Right lobe of liver (tissue), 6 donors: Measurements from ENCODE around the gene RUNX2. TPM values are rescaled to one million over a fixed set of nuclear protein-coding genes. Genes with fewer than 3 reads are reported as not detected.
"Not testable (repeated sequence)": the region's sequence is repeated elsewhere in the genome, so short reads cannot be mapped to it uniquely, and the experiment has no call there.

Experiments used
- ATAC-seq, 4 donors: fragments of 200-7000 bp; cut with Tn5 transposase; one replicate each; pipeline ENCODE4 v1.9.1; 2020; ENCODE audit warnings: mild to moderate bottlenecking in 4 of 4, moderate library complexity in 4 of 4
- DNase-seq, 3 donors: peaks; one replicate each; pipeline ENCODE4 v3.0.0-alpha.2; 2020
- H3K27ac ChIP-seq, 3 donors: fragments of 200-600 bp; one replicate each; pipeline ENCODE4 v1.8.0; 2022
- H3K27me3 ChIP-seq, 2 donors: fragments of 200-600 bp; one replicate each; pipeline ENCODE4 v1.8.0; 2022
- H3K36me3 ChIP-seq, 4 donors: fragments of 200-600 bp; sonication (generic) in 1 of 4; one replicate each; pipeline versions ENCODE4 v1.5.1 to v1.8.0; 2017 to 2022; ENCODE audit warnings: control low read depth in 1 of 4
- H3K4me1 ChIP-seq, 4 donors: fragments of 200-600 bp; sonication (generic) in 1 of 4; one replicate each; pipeline versions ENCODE4 v1.5.1 to v1.8.0; 2017 to 2022; ENCODE audit warnings: control low read depth in 1 of 4
- H3K4me3 ChIP-seq, 3 donors: fragments of 200-600 bp; one replicate each; pipeline ENCODE4 v1.8.0; 2022
- H3K9me3 ChIP-seq, 4 donors: fragments of 200-600 bp; sonication (generic) in 1 of 4; one replicate each; pipeline versions ENCODE4 v1.5.1 to v1.8.0; 2017 to 2022; ENCODE audit warnings: control low read depth in 1 of 4
- POLR2A ChIP-seq: fragments of 450-650 bp; IDR thresholded peaks from one replicate; pipeline ENCODE4 v1.6.1; 2017; ENCODE audit warnings: antibody characterized with exemption, mild to moderate bottlenecking
- WGBS: methylation state at CpG from one replicate; pipeline ENCODE4 v1.1.6; 2018; ENCODE audit warnings: low coverage, low lambda C conversion rate; ENCODE audit not compliant: insufficient coverage; ENCODE audit errors: missing lambda C conversion rate; 5-methylcytosine and 5-hydroxymethylcytosine counted together
- intact Hi-C, 2 donors: fragments of 100-400 bp; cut with DNase I; formaldehyde crosslinking; loops; one replicate each; pipeline versions ENCODE4 v1.11.2 to v1.14.1; 2022
- long read RNA-seq: library from polyadenylated mRNA; unstranded; transcript quantifications from one replicate; pipeline ENCODE4 v2.0.0, GENCODE V29; 2019
- total RNA-seq, 6 experiments: library from RNA; depleted of rRNA in 2 of 6; stranded (reverse); fragments of >200 nt in 2 of 6; fragmentation: NEBNext Ultra II Directional in 3 of 6; extraction: Animal tissue kit (Norgen Biotek cat#: 25700) in 3 of 6; gene quantifications; one replicate each; pipeline versions ENCODE4 v1.1.0 to v1.2.4, GENCODE V29; 2016 to 2023
- TF ChIP-seq, protein P1 (sequence below), 4 donors: fragments of 200-600 bp in 3 of 4; fragments of 450-650 bp in 1 of 4; IDR thresholded peaks; one replicate each; pipeline versions ENCODE4 v1.5.1 to v1.8.0; 2016 to 2022; ENCODE audit warnings: antibody characterized with exemption in 4 of 4, mild to moderate bottlenecking in 2 of 4
- donor health status: DM: no; HTN: yes; CAD: no.
- donor health status: DM: no; HTN: no; CAD: no.
- donor health status: DM: no; HTN: no; CAD: no.
- donor health status: DM: no; HTN: yes; CAD: no.
- donor health status: DM: no; HTN: yes; CAD: no.

RUNX2 gene
- total RNA-seq = under 1 TPM; 0.15 to 0.80 (median 0.43) TPM
- long read RNA-seq = 0 reads

DNA sequence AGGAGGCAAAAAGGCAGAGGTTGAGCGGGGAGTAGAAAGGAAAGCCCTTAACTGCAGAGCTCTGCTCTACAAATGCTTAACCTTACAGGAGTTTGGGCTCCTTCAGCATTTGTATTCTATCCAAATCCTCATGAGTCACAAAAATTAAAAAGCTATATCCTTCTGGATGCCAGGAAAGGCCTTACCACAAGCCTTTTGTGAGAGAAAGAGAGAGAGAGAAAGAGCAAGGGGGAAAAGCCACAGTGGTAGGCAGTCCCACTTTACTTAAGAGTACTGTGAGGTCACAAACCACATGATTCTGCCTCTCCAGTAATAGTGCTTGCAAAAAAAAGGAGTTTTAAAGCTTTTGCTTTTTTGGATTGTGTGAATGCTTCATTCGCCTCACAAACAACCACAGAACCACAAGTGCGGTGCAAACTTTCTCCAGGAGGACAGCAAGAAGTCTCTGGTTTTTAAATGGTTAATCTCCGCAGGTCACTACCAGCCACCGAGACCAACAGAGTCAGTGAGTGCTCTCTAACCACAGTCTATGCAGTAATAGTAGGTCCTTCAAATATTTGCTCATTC is at the start of gene RUNX2:
Gene RUNX2, plus strand, starts transcription at position 375 of the 567 bp plus-strand sequence. CDS start 397 bp downstream, outside the sequence.
- no peaks in the 10 kb centered on the region for H3K4me1 ChIP-seq
- H3K27me3 ChIP-seq = no peaks in the 10 kb centered on the region
- WGBS = 58% methylated on average over 5 of the region's 5 CpGs
- no peak within 1 kb of the TSS for H3K4me3 ChIP-seq
- peak in 1 of 4 donors; percentile 28 for ATAC-seq
- no peak for DNase-seq
- no peak within 1 kb of the TSS for H3K27ac ChIP-seq
- intact Hi-C loops = no loop called here
- H3K9me3 ChIP-seq = no peaks in the 10 kb centered on the region
- TF ChIP-seq POLR2A = no peak
- TF ChIP-seq, protein P1, sequence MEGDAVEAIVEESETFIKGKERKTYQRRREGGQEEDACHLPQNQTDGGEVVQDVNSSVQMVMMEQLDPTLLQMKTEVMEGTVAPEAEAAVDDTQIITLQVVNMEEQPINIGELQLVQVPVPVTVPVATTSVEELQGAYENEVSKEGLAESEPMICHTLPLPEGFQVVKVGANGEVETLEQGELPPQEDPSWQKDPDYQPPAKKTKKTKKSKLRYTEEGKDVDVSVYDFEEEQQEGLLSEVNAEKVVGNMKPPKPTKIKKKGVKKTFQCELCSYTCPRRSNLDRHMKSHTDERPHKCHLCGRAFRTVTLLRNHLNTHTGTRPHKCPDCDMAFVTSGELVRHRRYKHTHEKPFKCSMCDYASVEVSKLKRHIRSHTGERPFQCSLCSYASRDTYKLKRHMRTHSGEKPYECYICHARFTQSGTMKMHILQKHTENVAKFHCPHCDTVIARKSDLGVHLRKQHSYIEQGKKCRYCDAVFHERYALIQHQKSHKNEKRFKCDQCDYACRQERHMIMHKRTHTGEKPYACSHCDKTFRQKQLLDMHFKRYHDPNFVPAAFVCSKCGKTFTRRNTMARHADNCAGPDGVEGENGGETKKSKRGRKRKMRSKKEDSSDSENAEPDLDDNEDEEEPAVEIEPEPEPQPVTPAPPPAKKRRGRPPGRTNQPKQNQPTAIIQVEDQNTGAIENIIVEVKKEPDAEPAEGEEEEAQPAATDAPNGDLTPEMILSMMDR (IDR thresholded peaks at IDR 0.05) = no peak
- no peaks in the 10 kb centered on the region for H3K36me3 ChIP-seq

DNA sequence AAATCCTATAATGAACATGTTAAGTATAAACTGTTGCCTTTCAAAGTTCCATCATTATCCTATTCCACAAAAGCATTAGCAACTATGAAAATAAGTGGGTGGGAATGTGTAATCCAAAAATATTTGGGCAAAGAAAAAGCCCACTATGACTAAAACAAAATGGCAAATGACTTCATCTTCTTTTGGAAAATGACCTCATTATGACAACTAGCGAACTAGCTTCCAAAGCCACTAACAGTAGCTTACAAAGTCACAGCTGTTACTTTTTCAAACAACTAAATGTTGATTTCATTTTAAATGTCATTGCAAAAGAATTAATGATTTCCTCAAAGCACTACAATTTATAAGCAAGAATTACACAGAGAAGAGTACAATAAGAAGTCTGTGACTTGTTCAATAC is 49.8 kb upstream of the RUNX2 start:
- WGBS = 94% methylated on average over 1 of the region's 1 CpG
- Histone ChIP-seq H3K27ac (no peak overlapping the region), H3K4me1 (no peaks in the 10 kb centered on the region), H3K36me3 (no peaks in the 10 kb centered on the region), H3K27me3 (no peaks in the 10 kb centered on the region), H3K4me3 (no peak overlapping the region), H3K9me3 (no peaks in the 10 kb centered on the region)
- DNase-seq = no peak
- ATAC-seq = no peak
- intact Hi-C loops = no loop called here
- TF ChIP-seq, protein P1 (IDR thresholded peaks at IDR 0.05) = no peak
- no peak for TF ChIP-seq POLR2A

DNA sequence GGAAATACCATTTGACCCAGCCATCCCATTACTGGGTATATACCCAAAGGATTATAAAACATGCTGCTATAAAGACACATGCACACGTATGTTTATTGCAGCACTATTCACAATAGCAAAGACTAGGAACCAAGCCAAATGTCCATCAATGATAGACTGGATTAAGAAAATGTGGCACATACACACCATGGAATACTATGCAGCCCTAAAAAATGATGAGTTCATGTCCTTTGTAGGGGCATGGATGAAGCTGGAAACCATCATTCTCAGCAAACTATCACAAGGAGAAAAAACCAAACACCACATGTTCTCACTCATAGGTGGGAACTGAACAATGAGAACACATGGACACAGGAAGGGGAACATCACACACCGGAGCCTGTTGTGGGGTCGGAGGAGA is 41.4 kb upstream of the RUNX2 start:
- DNase-seq, H3K27ac ChIP-seq, H3K27me3 ChIP-seq, H3K9me3 ChIP-seq, H3K4me1 ChIP-seq, H3K4me3 ChIP-seq, intact Hi-C loops, H3K36me3 ChIP-seq, ATAC-seq: not testable (repeated sequence)
- WGBS = 86% methylated on average over 1 of the region's 3 CpGs

DNA sequence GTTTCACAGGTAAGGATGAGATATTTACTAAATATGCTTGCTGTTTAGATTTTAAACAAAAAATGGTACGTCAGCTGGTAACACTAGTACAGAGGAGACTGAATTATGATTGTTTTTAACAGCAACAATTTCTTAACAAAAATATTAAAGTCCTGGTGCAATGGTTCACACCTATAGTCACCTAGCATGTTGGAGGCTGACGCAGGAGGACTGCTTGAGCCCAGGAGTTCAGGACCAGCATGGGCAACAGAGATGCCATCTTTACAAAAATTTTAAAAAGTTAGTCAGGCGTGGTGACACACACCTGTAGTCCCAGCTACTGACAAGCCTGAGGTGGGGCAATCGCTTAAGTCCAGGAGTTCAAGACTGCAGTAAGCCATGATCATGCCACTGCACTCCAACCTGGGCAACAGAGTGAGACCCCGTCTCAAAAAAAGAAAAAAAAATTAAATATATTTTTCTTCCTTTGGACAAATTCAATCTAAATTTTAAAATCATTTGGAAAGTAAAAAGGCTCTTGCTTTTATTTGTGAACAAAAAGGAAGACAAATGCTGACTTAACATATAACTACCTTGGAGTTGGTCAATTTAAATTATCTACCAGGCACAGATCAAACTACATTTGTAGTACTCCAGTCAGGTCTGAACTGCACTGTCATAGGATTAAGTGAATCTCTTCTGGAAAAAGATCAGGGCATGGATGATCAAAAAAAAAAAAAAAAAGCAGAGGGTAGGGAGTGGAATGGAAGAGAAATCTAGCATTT is 38.2 kb upstream of the RUNX2 start:
- TF ChIP-seq, protein P1 (IDR thresholded peaks at IDR 0.05) = no peak
- TF ChIP-seq POLR2A = no peak
- no peaks in the 10 kb centered on the region for H3K27me3 ChIP-seq
- DNase-seq (no peak), ATAC-seq (no peak)
- no peak overlapping the region for H3K27ac ChIP-seq
- intact Hi-C loops = no loop called here
- H3K36me3 ChIP-seq = no peaks in the 10 kb centered on the region
- WGBS = 95% methylated on average over 5 of the region's 5 CpGs
- H3K9me3 ChIP-seq = no peaks in the 10 kb centered on the region
- no peak overlapping the region for H3K4me3 ChIP-seq
- no peaks in the 10 kb centered on the region for H3K4me1 ChIP-seq

DNA sequence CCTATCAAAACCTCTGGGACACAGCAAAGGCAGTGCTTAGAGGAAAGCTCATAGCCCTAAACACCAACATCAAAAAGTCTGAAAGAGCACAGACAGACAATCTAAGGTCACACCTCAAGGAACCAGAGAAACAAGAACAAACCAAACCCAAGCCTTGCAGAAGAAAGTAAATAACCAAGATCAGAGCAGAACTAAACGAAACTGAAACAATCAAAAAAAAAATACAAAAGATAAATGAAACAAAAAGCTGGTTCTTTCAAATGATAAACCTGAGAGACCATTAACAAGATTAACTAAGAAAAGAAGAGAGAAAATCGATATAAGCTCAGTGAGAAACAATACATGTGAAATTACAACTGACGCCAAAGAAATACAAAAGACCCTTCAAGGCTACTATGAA is 34.8 kb upstream of the RUNX2 start:
- Histone ChIP-seq H3K4me1 (no peaks in the 10 kb centered on the region), H3K36me3 (no peaks in the 10 kb centered on the region), H3K4me3 (no peak overlapping the region), H3K27me3 (no peaks in the 10 kb centered on the region), H3K27ac (no peak overlapping the region), H3K9me3 (no peaks in the 10 kb centered on the region)
- ATAC-seq (no peak), DNase-seq (no peak)
- no peak for TF ChIP-seq POLR2A
- intact Hi-C loops = no loop called here
- 83% methylated on average over 3 of the region's 3 CpGs for WGBS

DNA sequence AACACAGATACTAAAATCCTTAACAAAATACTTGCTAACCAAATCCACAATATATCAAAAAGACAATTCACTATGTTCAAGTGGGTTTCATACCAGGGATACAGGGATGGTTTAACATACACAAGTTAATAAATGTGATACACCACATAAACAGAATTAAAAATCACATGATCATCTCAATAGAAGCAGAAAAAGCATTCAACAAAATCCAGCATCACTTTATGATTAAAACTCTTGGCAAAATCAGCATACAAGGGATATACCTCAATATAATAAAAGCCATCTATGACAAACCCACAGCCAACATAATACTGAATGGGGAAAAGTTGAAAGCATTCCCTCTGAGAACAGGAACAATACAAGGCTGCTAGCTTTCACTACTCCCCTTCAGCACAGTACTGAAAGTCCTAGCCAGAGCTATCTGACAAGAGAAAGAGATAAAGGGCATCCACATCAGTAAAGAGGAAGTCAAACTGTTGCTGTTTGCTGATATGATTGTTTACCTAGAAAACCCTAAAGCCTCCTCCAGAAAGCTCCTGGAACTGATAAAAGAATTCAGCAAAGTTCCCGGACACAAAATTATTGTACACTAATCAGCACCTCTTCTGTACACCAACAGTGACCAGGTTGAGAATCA is 33.9 kb upstream of the RUNX2 start:
- H3K27me3 ChIP-seq, H3K36me3 ChIP-seq, H3K4me3 ChIP-seq, intact Hi-C loops, H3K9me3 ChIP-seq, H3K4me1 ChIP-seq, H3K27ac ChIP-seq, DNase-seq, ATAC-seq: not testable (repeated sequence)
- 44% methylated on average over 1 of the region's 1 CpG for WGBS
